AG04450 (cell line): ENCODE results near the gene MBD5. TPM values are rescaled to one million over a fixed set of nuclear protein-coding genes. Genes with fewer than 3 reads are reported as not detected.

Experiments
- CTCF ChIA-PET: fragments of 300-600, 350-600 bp; formaldehyde crosslinking; extraction: SDS; loops from one replicate; lab custom pipeline; 2022; ENCODE audit warnings: antibody characterized with exemption, inconsistent platforms; lab: Charles Lee
- POLR2A ChIA-PET: fragments of 350-600 bp; formaldehyde crosslinking; extraction: SDS; loops from one replicate; lab custom pipeline; 2021; ENCODE audit warnings: antibody characterized with exemption, inconsistent platforms; lab: Yijun Ruan, JAX
- DNase-seq: peaks from one replicate; pipeline ENCODE4 v3.0.0-alpha.2; 2011; ENCODE audit warnings: low read depth, low spot score
- H3K27ac ChIP-seq: one replicate; pipeline ENCODE4 v1.5.1; 2012; ENCODE audit warnings: low read depth, low read length, control low read depth
- H3K27me3 ChIP-seq: one replicate; pipeline ENCODE4 v1.6.0; 2012; ENCODE audit warnings: low read length; ENCODE audit not compliant: control insufficient read depth, insufficient read depth
- H3K4me3 ChIP-seq: 2 replicates; pipeline ENCODE4 v1.5.1; 2011; ENCODE audit warnings: mild to moderate bottlenecking, low read depth, low read length, control low read depth
- H3K9me3 ChIP-seq: 2 replicates; pipeline ENCODE4 v1.5.1; 2012; ENCODE audit warnings: low read length; ENCODE audit not compliant: control insufficient read depth, insufficient read depth
- CTCF ChIP-seq: IDR thresholded peaks from 2 replicates; pipeline ENCODE4 v1.5.1; 2011; ENCODE audit warnings: low read depth, low read length, control low read depth, inconsistent platforms
- polyA plus RNA-seq: library from polyadenylated mRNA; depleted of rRNA; stranded (reverse); fragments of >200 nt; gene quantifications from 2 replicates; pipeline ENCODE4 v1.2.3, GENCODE V29; 2011

MBD5 gene
- polyA plus RNA-seq, 1 experiment = 40.4 TPM

DNA sequence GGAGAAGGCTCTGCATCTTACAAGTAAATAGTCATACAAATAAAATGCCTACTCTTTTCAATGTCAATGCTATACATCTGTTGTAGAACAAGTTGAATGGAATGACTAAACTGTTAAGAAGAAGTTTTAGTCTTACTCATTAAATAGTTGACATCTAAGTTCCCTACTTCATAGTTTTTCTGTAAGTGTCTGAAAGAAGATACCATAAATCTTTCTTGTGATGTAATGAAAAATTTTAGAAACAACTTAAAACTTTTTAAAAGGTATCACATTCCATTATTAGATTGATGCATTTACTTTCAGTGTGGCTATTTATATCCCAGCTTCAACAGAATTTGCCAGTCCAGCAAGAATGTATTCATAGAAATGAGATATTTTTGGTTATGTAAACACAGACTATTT is 438.5 kb downstream of the MBD5 start:
- Histone ChIP-seq H3K9me3 (no peaks in the 10 kb centered on the region), H3K27ac (no peak overlapping the region), H3K27me3 (no peaks in the 10 kb centered on the region), H3K4me3 (no peak overlapping the region)
- ChIA-PET POLR2A (no interaction called here), CTCF (interaction anchor here (1.0 to 1.3 kb wide), 3 partner anchors 13 to 469 kb away, joined by 3 to 4 read pairs (median 4); no protein-coding TSS in a partner anchor)
- DNase-seq = no peak
- no peak for TF ChIP-seq CTCF

- TF ChIP-seq CTCF = no peak
- DNase-seq = no peak
- Histone ChIP-seq H3K9me3 (no peaks in the 10 kb centered on the region), H3K27me3 (no peaks in the 10 kb centered on the region), H3K27ac (no peak overlapping the region), H3K4me3 (no peak overlapping the region)
- CTCF ChIA-PET = interaction anchor here (1.0 kb wide), 1 partner anchor 47 kb away, joined by 4 read pairs; no protein-coding TSS in a partner anchor
- POLR2A ChIA-PET = no interaction called here
Observed at GRCh38 chr2:148461876-148462275, 441.0 kb downstream of the MBD5 start.

DNA sequence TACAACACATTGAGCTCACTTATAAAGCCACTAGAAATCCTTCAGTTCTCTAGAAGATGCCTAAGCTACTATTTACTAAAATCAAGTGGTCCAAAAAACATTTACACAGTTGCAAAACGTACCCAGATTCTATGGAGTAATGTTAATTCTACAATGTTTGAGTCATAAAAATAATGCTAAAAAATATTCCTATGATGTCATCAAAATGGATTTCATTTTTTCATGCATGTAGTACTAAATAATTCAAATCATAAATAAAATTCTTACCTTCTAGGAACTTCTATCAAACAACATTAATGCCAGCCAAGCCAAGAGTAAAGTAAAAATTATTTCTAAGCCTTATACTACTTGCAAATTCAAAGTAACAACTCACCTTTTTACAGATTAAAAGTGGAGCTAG is 454.7 kb downstream of the MBD5 start:
- Histone ChIP-seq H3K27ac (no peak overlapping the region), H3K9me3 (no peaks in the 10 kb centered on the region), H3K4me3 (no peak overlapping the region), H3K27me3 (no peaks in the 10 kb centered on the region)
- CTCF ChIA-PET = interaction anchor here (1.4 kb wide), 1 partner anchor 34 kb away, joined by 5 read pairs; no protein-coding TSS in a partner anchor
- no peak for DNase-seq
- TF ChIP-seq CTCF = no peak
- POLR2A ChIA-PET = no interaction called here

GRCh38 chr2:148479398-148479797 is 458.5 kb downstream of the MBD5 start:
- no peaks in the 10 kb centered on the region for H3K27me3 ChIP-seq
- POLR2A ChIA-PET = no interaction called here
- H3K9me3 ChIP-seq = no peaks in the 10 kb centered on the region
- CTCF ChIA-PET = no interaction called here
- H3K27ac ChIP-seq = no peak overlapping the region
- no peak for DNase-seq
- no peak overlapping the region for H3K4me3 ChIP-seq
- no peak for TF ChIP-seq CTCF

DNA sequence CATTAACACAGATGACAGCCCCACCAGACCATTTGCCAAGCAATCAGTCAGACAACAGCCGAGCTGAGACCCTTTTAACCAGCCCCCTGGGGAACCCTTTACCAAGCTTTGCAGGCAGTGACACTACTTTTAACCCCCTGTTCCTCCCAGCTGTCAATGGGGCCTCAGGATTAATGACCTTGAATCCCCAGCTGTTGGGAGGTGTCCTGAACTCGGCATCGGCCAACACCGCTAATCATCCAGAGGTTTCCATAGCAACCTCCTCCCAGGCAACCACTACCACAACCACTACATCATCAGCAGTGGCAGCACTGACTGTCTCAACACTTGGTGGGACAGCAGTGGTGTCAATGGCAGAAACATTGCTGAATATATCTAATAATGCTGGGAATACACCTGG is 462.8 kb downstream of the MBD5 start:
- DNase-seq = no peak
- POLR2A ChIA-PET = no interaction called here

More for the DNA sequence above, 462.8 kb downstream of the MBD5 start:
- Histone ChIP-seq H3K27me3 (no peaks in the 10 kb centered on the region), H3K4me3 (no peak overlapping the region), H3K27ac (no peak overlapping the region), H3K9me3 (no peaks in the 10 kb centered on the region)
- TF ChIP-seq CTCF = no peak
- CTCF ChIA-PET = interaction anchor here (1.1 to 1.2 kb wide), 2 partner anchors 25 to 34 kb away, joined by 3 to 6 read pairs; no protein-coding TSS in a partner anchor
